Measurements from ENCODE around the gene XYLB.
"Not testable (repeated sequence)": the region's sequence is repeated elsewhere in the genome, so short reads cannot be mapped to it uniquely, and the experiment has no call there.

- TF ChIP-seq, protein P1, sequence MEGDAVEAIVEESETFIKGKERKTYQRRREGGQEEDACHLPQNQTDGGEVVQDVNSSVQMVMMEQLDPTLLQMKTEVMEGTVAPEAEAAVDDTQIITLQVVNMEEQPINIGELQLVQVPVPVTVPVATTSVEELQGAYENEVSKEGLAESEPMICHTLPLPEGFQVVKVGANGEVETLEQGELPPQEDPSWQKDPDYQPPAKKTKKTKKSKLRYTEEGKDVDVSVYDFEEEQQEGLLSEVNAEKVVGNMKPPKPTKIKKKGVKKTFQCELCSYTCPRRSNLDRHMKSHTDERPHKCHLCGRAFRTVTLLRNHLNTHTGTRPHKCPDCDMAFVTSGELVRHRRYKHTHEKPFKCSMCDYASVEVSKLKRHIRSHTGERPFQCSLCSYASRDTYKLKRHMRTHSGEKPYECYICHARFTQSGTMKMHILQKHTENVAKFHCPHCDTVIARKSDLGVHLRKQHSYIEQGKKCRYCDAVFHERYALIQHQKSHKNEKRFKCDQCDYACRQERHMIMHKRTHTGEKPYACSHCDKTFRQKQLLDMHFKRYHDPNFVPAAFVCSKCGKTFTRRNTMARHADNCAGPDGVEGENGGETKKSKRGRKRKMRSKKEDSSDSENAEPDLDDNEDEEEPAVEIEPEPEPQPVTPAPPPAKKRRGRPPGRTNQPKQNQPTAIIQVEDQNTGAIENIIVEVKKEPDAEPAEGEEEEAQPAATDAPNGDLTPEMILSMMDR (IDR thresholded peaks at IDR 0.05), result not testable (repeated sequence)
- TF ChIP-seq POLR2A (IDR thresholded peaks at IDR 0.05), result not testable (repeated sequence)
These were observed 86.5 kb downstream of the XYLB start for GRCh38 chr3:38432871-38433658.

All from right lobe of liver (tissue), 4 donors.